ENCODE data around the gene ANK3.

DNA sequence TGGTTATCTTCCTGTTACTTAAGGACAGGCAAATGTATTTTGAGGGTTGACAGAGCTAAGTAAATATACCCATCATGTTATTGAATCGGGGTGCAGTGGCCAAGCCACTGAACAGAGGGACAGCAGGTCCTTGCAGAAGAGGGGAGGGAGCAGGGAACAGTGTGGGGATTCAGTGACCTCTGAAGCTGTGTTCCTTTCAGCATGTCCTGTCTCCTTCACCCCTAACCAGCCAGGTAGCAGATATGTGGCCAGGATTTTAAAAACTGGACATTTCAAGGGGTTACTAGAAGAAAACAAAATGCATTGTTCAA, 12.7 kb downstream of the ANK3 start:
- TF ChIP-seq, protein P1, sequence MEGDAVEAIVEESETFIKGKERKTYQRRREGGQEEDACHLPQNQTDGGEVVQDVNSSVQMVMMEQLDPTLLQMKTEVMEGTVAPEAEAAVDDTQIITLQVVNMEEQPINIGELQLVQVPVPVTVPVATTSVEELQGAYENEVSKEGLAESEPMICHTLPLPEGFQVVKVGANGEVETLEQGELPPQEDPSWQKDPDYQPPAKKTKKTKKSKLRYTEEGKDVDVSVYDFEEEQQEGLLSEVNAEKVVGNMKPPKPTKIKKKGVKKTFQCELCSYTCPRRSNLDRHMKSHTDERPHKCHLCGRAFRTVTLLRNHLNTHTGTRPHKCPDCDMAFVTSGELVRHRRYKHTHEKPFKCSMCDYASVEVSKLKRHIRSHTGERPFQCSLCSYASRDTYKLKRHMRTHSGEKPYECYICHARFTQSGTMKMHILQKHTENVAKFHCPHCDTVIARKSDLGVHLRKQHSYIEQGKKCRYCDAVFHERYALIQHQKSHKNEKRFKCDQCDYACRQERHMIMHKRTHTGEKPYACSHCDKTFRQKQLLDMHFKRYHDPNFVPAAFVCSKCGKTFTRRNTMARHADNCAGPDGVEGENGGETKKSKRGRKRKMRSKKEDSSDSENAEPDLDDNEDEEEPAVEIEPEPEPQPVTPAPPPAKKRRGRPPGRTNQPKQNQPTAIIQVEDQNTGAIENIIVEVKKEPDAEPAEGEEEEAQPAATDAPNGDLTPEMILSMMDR (conservative IDR thresholded peaks at IDR 0.05 in 1 of 2, IDR thresholded peaks at IDR 0.05 in 1 of 2; ENCODE audit: low read depth in 1 of 2, low read length in 2 of 2) = no peak
- TF ChIP-seq EZH2 (IDR thresholded peaks at IDR 0.05; ENCODE audit: low read length, missing control alignments) = no peak

Measured in fibroblast of lung (primary cell).